GM21381 (cell line): ENCODE data around the gene SLC30A5.
"Not testable (repeated sequence)": the region's sequence is repeated elsewhere in the genome, so short reads cannot be mapped to it uniquely, and the experiment has no call there.

Experiments used
- ATAC-seq: cut with Tn5 transposase; IDR thresholded peaks from one replicate; pipeline ENCODE4 v1.9.1; 2021; ENCODE audit warnings: mild to moderate bottlenecking, moderate library complexity; ENCODE audit not compliant: unreplicated experiment

Gene SLC30A5

GRCh38 chr5:69103521-69103920 is 9.7 kb downstream of the SLC30A5 start:
- no peak for ATAC-seq

GRCh38 chr5:69105996-69106906 is 12.4 kb downstream of the SLC30A5 start:
- peak; percentile 54 for ATAC-seq

GRCh38 chr5:69108367-69108766 is 14.6 kb downstream of the SLC30A5 start:
- not testable (repeated sequence) for ATAC-seq

- ATAC-seq, result no peak
Observed at GRCh38 chr5:69113851-69114250, 20.0 kb downstream of the SLC30A5 start.

GRCh38 chr5:69115526-69115925 is 21.7 kb downstream of the SLC30A5 start:
- ATAC-seq, result no peak

GRCh38 chr5:69129413-69129812 is 35.6 kb downstream of the SLC30A5 start:
- no peak for ATAC-seq

GRCh38 chr5:69130241-69130640 is 36.4 kb downstream of the SLC30A5 start:
- no peak for ATAC-seq

GRCh38 chr5:69131304-69131703 is 37.5 kb downstream of the SLC30A5 start:
- no peak for ATAC-seq

GRCh38 chr5:69134126-69134525 is 40.3 kb downstream of the SLC30A5 start:
- ATAC-seq, result no peak

- peak; percentile 80 for ATAC-seq
Observed at GRCh38 chr5:69136293-69136692, 42.5 kb downstream of the SLC30A5 start.

GRCh38 chr5:69137208-69137607 is 43.4 kb downstream of the SLC30A5 start:
- not testable (repeated sequence) for ATAC-seq

- ATAC-seq, result no peak
Observed at GRCh38 chr5:69137807-69138206, 44.0 kb downstream of the SLC30A5 start.

GRCh38 chr5:69138766-69139165 is 45.0 kb downstream of the SLC30A5 start:
- no peak for ATAC-seq

GRCh38 chr5:69140239-69140638 is 46.4 kb downstream of the SLC30A5 start:
- ATAC-seq, result not testable (repeated sequence)

- no peak for ATAC-seq
Observed at GRCh38 chr5:69140827-69141226, 47.0 kb downstream of the SLC30A5 start.

- ATAC-seq, result not testable (repeated sequence)
Observed at GRCh38 chr5:69148576-69148975, 54.8 kb downstream of the SLC30A5 start.

- no peak for ATAC-seq
Observed at GRCh38 chr5:69148981-69149675, 55.3 kb downstream of the SLC30A5 start.

- ATAC-seq, result no peak
Observed at GRCh38 chr5:69149676-69150010, 55.8 kb downstream of the SLC30A5 start.

- ATAC-seq, result no peak
Observed at GRCh38 chr5:69152731-69153130, 58.9 kb downstream of the SLC30A5 start.

GRCh38 chr5:69156456-69156855 is 62.6 kb downstream of the SLC30A5 start:
- no peak for ATAC-seq

GRCh38 chr5:69158039-69158438 is 64.2 kb downstream of the SLC30A5 start:
- ATAC-seq, result no peak

- ATAC-seq, result no peak
Observed at GRCh38 chr5:69160651-69161050, 66.8 kb downstream of the SLC30A5 start.
